ENCODE data around the gene DOK7. TPM values are rescaled to one million over a fixed set of nuclear protein-coding genes. Genes with fewer than 3 reads are reported as not detected.

The DOK7 gene
- total RNA-seq, 2 experiments from 2014 or later: not detected

- H3K36me3 Mint-ChIP-seq (ENCODE audit: low read depth): no peaks in the 10 kb centered on the region
- H3K9me3 Mint-ChIP-seq: no peaks in the 10 kb centered on the region
- TF ChIP-seq, protein P1, sequence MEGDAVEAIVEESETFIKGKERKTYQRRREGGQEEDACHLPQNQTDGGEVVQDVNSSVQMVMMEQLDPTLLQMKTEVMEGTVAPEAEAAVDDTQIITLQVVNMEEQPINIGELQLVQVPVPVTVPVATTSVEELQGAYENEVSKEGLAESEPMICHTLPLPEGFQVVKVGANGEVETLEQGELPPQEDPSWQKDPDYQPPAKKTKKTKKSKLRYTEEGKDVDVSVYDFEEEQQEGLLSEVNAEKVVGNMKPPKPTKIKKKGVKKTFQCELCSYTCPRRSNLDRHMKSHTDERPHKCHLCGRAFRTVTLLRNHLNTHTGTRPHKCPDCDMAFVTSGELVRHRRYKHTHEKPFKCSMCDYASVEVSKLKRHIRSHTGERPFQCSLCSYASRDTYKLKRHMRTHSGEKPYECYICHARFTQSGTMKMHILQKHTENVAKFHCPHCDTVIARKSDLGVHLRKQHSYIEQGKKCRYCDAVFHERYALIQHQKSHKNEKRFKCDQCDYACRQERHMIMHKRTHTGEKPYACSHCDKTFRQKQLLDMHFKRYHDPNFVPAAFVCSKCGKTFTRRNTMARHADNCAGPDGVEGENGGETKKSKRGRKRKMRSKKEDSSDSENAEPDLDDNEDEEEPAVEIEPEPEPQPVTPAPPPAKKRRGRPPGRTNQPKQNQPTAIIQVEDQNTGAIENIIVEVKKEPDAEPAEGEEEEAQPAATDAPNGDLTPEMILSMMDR (IDR thresholded peaks at IDR 0.05): no peak
- H3K27ac Mint-ChIP-seq: no peak overlapping the region
- ChIA-PET POLR2A (interaction anchor here (0.6 to 0.7 kb wide), 2 partner anchors 10 to 928 kb away, joined by 3 to 4 read pairs; no protein-coding TSS in a partner anchor), CTCF (interaction anchor here (2.5 kb wide), 1 partner anchor 11 kb away, joined by 8 read pairs; no protein-coding TSS in a partner anchor)
- H3K27me3 Mint-ChIP-seq: peaks cover 18% of the 10 kb centered on the region
- no peaks in the 10 kb centered on the region for H3K4me1 Mint-ChIP-seq (ENCODE audit: low read depth)
- no peak for ATAC-seq
- H3K4me3 Mint-ChIP-seq: no peak overlapping the region
- no peak for DNase-seq
- intact Hi-C loops (cut with micrococcal nuclease): no loop called here
Observed at GRCh38 chr4:3491681-3492405, 28.7 kb downstream of the DOK7 start.

DNA sequence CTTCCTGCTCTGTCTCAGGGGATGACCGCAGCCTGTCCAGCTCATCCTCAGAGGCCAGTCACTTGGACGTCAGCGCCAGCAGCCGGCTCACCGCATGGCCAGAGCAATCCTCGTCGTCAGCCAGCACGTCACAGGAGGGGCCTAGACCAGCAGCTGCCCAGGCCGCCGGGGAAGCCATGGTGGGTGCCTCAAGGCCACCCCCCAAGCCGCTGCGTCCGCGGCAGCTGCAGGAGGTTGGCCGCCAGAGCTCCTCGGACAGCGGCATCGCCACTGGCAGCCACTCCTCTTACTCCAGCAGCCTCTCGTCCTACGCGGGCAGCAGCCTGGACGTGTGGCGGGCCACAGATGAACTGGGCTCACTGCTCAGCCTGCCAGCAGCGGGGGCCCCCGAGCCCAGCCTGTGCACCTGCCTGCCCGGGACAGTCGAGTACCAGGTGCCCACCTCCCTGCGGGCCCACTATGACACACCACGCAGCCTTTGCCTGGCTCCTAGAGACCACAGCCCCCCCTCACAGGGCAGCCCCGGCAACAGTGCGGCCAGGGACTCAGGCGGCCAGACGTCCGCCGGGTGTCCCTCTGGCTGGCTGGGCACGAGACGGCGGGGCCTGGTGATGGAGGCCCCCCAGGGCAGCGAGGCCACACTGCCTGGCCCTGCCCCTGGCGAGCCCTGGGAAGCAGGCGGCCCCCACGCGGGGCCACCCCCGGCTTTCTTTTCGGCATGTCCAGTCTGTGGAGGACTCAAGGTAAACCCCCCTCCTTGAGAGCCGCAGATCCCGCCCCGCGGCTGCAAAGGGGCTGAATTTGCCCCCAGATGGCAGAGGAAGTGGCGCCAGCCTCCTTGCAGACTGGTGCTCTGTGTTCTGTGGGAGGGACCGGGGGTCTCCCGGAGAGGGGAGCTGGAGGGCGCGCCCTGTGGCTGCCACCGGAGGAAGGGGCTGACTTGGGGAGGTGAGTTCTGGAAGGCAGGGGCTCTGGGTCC is 29.9 kb downstream of the DOK7 start:
- H3K27ac Mint-ChIP-seq: no peak overlapping the region

DNA sequence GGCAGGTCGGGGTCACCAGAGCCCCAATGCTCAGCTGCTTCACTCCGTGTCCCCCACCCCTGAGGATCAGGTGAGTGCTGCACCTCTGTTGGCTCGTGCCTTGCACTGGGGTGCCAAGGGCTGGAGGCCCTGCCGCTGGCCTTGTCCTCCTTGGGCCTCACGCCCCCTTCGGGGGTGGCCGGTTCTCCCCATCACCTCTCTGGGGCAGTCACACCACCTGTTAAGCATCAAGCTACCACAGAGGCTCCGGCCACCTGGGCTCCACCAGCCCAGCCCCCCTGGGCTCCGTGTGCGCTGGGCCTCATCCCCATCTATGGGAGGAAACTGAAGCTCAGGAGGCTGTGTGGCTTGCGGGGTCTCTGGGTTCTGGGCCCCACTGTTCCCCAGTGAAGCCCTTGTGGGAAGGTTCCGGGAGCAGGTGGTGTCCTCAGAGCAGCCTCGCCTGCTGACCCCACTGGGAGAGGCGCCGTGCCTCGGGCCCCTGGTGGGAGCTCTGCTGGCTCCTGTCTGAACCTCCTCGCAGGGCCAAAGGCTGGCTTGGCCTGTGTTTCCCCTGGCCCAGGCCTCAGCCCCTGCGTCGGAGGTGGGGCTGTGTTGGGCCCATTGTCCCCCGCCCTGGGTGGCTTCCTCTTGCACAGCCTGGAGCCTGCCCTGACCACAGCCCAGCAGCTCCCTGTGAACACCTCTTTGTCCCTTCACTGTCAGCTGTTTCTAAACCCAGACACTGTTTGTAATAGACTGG is 30.8 kb downstream of the DOK7 start:
- TF ChIP-seq, protein P1 (IDR thresholded peaks at IDR 0.05): no peak
- POLR2A ChIA-PET: no interaction called here
- DNase-seq (no peak), ATAC-seq (no peak)
- Mint-ChIP-seq H3K27ac (no peak overlapping the region), H3K36me3 (ENCODE audit: low read depth) (no peaks in the 10 kb centered on the region), H3K4me1 (ENCODE audit: low read depth) (no peaks in the 10 kb centered on the region), H3K9me3 (no peaks in the 10 kb centered on the region), H3K27me3 (peaks cover 17% of the 10 kb centered on the region), H3K4me3 (no peak overlapping the region)
- CTCF ChIA-PET: no interaction called here
- intact Hi-C loops (cut with micrococcal nuclease): no loop called here

More for the DNA sequence above, 29.9 kb downstream of the DOK7 start:
- Mint-ChIP-seq H3K4me1 (ENCODE audit: low read depth) (no peaks in the 10 kb centered on the region), H3K27me3 (peaks cover 18% of the 10 kb centered on the region), H3K36me3 (ENCODE audit: low read depth) (no peaks in the 10 kb centered on the region), H3K9me3 (no peaks in the 10 kb centered on the region), H3K4me3 (no peak overlapping the region)
- ChIA-PET CTCF (interaction anchor here (2.5 kb wide), 1 partner anchor 12 kb away, joined by 8 read pairs; no protein-coding TSS in a partner anchor), POLR2A (no interaction called here)
- ATAC-seq (no peak), DNase-seq (no peak)
- intact Hi-C loops (cut with micrococcal nuclease): no loop called here
- TF ChIP-seq, protein P1 (IDR thresholded peaks at IDR 0.05): no peak

- no peak overlapping the region for H3K4me3 Mint-ChIP-seq
- peaks cover 13% of the 10 kb centered on the region for H3K27me3 Mint-ChIP-seq
- H3K36me3 Mint-ChIP-seq (ENCODE audit: low read depth): no peaks in the 10 kb centered on the region
- H3K9me3 Mint-ChIP-seq: no peaks in the 10 kb centered on the region
- no peak for ATAC-seq
- ChIA-PET POLR2A (no interaction called here), CTCF (no interaction called here)
- DNase-seq: no peak
- H3K4me1 Mint-ChIP-seq (ENCODE audit: low read depth): no peaks in the 10 kb centered on the region
- TF ChIP-seq, protein P1 (IDR thresholded peaks at IDR 0.05): no peak
- no peak overlapping the region for H3K27ac Mint-ChIP-seq
- intact Hi-C loops (cut with micrococcal nuclease): no loop called here
Observed at GRCh38 chr4:3494462-3494871, 31.4 kb downstream of the DOK7 start.
